A204.1 (cell line): ENCODE measurements around the gene BRD1.
"Not testable (repeated sequence)": the region's sequence is repeated elsewhere in the genome, so short reads cannot be mapped to it uniquely, and the experiment has no call there.

Experiments used
- FAIRE-seq: peaks from 2 replicates; lab custom pipeline; 2012; peaks lifted over from hg19 to GRCh38; lab: Jason Lieb, UNC

BRD1 gene

GRCh38 chr22:49852898-49853894, 25.5 kb upstream of the BRD1 start, which contains the start of gene ZBED4:
Gene ZBED4, plus strand, starts transcription at chr22:49853844. Its CDS starts 29,819 bp downstream, at chr22:49883663.
- no peak for FAIRE-seq

- FAIRE-seq: not testable (repeated sequence)
These were observed 24.9 kb upstream of the BRD1 start for GRCh38 chr22:49852568-49852897.

- no peak for FAIRE-seq
These were observed 23.5 kb upstream of the BRD1 start for GRCh38 chr22:49850959-49851802.

GRCh38 chr22:49850021-49850911, 22.6 kb upstream of the BRD1 start:
- no peak for FAIRE-seq

- no peak for FAIRE-seq
These were observed 21.7 kb upstream of the BRD1 start for GRCh38 chr22:49849161-49850020.

GRCh38 chr22:49848690-49849160, 21.1 kb upstream of the BRD1 start:
- FAIRE-seq: no peak

GRCh38 chr22:49847751-49848689, 20.3 kb upstream of the BRD1 start:
- no peak for FAIRE-seq

- FAIRE-seq: no peak
These were observed 18.2 kb upstream of the BRD1 start for GRCh38 chr22:49845666-49846459.

GRCh38 chr22:49845241-49845640, 17.6 kb upstream of the BRD1 start:
- no peak for FAIRE-seq

GRCh38 chr22:49838771-49839717, 11.4 kb upstream of the BRD1 start:
- no peak for FAIRE-seq

- FAIRE-seq: no peak
These were observed 5.8 kb upstream of the BRD1 start for GRCh38 chr22:49833340-49834007.

- FAIRE-seq: no peak
These were observed 1.6 kb upstream of the BRD1 start for GRCh38 chr22:49829044-49829853.

GRCh38 chr22:49828599-49828965, 909 bp upstream of the BRD1 start:
- no peak for FAIRE-seq

GRCh38 chr22:49827271-49827852, 311 bp downstream of the BRD1 start:
- no peak for FAIRE-seq

GRCh38 chr22:49826603-49827270, 936 bp downstream of the BRD1 start:
- no peak for FAIRE-seq
